Measurements from ENCODE around the gene OXSR1.
"Not testable (repeated sequence)": the region's sequence is repeated elsewhere in the genome, so short reads cannot be mapped to it uniquely, and the experiment has no call there.

DNA sequence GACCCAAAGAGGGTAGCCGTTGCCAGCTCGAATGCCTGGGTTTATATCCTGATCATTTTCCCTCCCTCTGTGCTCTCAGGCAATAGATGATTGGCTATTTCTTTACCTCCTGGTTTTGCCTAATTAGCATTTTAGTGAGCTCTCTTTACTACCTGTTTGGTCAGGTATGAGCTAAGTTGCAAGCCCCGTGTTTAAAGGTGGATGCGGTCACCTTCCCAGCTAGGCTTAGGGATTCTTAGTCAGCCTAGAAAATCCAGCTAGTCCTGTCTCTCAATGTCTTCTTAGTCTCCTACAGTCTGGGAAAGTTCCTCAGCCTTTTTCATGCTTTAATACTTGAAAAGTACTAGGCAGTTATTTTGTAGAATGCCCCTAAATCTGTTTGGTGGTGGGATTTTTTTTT, 131.7 kb downstream of the OXSR1 start:
- TF ChIP-seq CTCF (IDR thresholded peaks at IDR 0.05; ENCODE audit: borderline replicate concordance, extremely low read depth, low read length, poor library complexity, severe bottlenecking); EZH2 (IDR thresholded peaks at IDR 0.05; ENCODE audit: borderline replicate concordance, low read depth, low read length, severe bottlenecking): not testable (repeated sequence)
